Stimulated activated CD4-positive, alpha-beta T cell treated with anti-CD3 and anti-CD28 coated beads, TNF-alpha, amount 100 ng/mL, for 24 hours (primary cell): ENCODE results near the gene POU2AF2.
"Not testable (repeated sequence)": the region's sequence is repeated elsewhere in the genome, so short reads cannot be mapped to it uniquely, and the experiment has no call there.

Source experiments
- DNase-seq, 3 experiments: peaks; one replicate each; pipeline ENCODE4 v3.0.0-alpha.2; 2020; ENCODE audit warnings: low read depth in 3 of 3

Gene POU2AF2, protein sequence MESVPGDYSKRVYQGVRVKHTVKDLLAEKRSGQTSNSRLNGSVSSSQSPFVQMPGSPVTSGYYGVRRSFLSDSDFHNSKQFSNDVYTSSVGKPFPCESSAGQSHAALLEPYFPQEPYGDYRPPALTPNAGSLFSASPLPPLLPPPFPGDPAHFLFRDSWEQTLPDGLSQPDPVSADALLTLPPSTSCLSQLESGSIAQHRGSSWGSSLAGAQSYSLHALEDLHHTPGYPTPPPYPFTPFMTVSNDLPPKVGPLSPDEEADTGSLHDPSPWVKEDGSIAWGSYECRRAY

DNA sequence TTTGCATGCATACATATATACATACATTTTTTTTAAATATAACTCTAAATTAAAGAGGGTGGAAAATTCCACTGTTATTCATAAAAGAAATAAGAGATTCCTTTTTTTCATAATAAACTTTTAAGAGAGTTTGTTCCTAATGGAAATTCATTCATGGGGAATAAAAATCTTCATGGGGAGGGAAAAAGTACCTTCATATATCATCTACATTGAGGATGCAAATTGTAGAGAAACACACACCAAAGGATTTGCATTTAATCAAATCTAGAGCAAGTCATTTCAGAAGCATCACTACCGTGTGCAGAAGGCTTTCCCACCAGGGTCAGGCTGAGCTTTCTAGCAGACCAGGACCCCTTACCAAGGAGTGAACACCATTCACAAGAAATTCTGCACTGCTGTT is at the start of gene POU2AF2:
POU2AF2 (plus strand) TSS at position 301 of the 400 bp plus-strand sequence. CDS start 129 bp downstream, outside the sequence.
- no peak for DNase-seq

DNA sequence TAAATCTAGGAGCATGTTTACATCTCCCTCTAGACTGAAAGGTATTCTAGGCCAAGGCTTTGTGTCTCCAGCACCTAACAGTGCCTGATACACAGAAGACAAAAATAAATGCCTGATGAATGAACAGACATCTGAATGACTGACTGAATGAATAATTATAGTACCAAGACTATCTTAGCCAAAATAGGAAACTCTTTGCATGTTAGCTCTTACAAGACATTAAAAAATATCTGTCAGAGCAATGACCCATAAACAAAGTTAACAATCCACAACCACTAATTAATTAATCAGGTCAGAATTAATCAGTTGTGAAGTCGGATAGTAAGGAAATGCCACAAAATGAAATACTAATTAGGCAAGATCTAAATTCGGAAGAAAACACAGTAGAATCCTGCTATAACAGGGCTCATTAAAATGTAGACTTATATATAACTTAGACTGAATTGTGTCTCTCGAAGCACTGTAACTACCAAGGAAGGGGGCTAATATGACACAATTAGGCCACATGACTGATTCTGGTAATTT is 45.5 kb upstream of the POU2AF2 start:
- DNase-seq: no peak

DNA sequence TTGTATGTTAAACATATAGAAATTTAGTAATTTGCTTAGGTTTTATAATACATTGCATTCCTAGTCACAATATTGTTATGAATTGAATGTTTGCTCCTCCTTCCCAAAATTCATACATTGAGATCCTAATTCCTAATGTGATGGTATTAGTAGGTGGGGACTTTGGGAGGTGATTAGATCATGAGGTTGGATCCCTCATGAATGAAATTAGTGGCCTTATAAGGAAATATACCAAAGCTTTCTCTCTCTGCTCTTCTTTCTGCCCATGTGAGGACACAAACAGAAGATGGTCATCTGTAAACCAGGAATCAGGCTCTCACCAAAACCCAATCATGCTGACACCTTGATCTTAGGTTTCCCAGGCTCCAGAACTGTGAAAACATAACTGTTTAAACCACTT is 41.3 kb upstream of the POU2AF2 start:
- no peak for DNase-seq

DNA sequence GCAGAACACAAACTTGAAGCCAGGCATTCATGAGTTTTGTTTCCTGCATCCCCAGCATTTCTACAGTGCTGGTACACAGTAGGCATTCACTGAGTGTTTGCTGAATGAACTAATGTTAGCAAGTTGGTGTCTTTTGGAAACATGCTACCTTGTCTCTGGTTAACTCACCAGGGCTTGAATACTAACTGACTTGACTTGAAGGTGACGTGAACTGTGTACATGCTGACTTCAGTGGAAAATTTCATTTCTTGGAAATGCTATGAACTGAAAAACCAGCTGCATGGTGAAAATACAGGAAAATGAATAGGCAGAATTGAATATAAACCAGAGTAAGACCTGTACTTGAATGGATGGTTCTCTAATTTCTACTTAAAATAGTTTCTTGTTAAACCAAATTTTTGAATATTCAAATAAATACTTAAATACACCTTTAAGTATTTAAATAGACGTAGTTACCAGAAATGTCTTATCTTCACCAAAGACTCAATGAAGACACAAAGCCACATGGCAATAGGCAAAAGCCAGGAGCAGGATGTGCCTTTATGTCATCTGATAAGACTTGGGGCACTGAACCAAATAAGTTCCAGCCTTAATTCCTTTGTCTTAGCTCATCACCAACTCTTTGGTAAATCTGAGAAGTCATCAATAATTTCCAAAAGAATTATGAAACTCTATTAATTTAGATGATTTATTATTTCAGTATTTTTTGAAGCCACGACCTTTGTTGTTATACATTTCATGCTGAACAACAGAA is 39.7 kb upstream of the POU2AF2 start:
- DNase-seq: no peak

- DNase-seq: no peak
Measured at GRCh38 chr11:111206472-111206871, 39.1 kb upstream of the POU2AF2 start.

DNA sequence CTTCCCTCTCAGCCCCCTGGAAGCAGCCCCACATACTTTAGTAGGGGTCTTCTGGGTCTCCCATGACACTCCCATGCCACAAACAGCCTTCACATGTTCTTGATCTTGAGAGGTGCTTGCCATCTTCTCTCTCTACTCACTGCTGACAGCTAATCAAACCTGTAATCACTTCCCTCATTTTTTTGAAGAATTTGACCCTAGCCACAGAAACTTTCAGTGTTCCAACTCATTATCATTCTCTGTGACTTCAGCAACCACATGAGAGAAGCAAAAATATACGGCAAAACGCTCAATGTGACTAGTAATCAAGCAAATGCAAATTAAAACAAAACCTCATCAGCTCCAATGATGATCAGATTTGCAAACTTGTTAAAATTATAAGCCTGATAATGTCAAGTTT is 38.3 kb upstream of the POU2AF2 start:
- DNase-seq: no peak

DNA sequence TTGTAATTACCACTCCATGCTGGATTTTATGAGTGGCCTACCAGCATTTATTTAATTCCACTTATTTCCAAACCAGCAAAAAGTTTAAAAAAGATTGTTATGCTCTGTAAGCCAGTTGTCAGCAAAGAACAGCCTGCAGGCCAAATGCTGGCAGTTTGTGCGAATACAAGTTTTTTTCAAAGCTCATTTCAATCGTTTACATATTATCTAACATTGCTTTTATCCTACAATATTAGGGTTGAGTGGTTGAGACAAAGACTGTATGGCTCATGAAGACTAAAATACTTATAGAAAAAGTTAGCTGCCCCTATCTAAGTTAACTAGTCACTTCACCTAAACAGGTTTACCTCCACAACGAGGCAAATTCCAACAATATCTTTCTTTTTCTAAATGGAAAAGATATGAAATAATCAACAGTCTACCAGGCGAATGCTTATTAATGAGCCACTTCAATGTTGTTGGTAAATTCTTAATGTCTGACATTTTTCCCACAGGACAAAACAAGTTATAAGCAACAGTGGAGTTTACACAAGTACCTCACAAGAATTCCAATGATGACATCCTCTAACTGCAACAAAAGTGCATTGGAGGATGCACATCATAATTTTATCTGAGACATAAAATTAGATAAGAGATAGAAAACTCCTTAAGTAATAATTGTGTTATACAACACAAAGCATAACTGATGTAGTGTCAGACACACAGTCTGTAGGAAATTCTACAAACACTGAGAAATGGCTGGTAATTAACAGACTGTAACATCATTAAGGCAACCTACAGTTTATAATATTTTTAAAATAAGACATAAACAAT is 35.8 kb upstream of the POU2AF2 start:
- DNase-seq: no peak

GRCh38 chr11:111213256-111213655 is 32.3 kb upstream of the POU2AF2 start:
- DNase-seq: no peak

- no peak for DNase-seq
Measured at GRCh38 chr11:111220721-111221120, 24.8 kb upstream of the POU2AF2 start.

DNA sequence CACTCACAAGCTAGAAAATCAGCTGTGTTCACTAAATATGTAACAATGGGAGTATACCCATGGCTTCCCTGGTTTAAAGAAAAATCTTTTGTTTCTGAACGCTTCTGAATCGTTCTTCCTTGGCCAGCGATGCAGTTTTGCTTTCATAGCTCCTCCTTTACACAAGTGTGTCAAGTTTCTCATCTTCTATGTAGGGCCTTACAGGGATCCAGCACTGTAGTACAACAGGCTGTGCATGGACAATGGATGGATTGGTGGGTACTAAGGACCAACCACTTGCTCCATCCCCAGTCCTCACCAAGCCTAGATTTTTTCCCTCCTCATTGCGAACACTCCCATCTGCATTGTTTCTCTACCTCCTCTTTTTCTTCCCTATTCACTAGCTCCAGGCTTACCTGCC is 24.3 kb upstream of the POU2AF2 start:
- DNase-seq: no peak

DNA sequence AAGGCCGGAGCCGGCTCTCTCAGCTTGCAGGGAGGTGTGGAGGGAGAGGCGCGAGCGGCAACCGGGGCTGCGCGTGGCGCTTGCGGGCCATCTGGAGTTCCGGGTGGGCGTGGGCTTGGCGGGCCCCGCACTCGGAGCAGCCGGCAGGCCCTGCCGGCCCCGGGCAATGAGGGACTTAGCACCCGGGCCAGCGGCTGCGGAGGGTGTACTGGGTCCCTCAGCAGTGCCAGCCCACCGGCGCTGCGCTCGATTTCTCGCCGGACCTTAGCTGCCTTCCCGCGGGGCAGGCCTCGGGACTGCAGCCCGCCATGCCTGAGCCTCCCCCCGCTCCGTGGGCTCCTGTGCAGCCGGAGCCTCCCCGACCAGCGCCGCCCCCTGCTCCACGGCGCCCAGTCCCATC is 23.6 kb upstream of the POU2AF2 start:
- not testable (repeated sequence) for DNase-seq

DNA sequence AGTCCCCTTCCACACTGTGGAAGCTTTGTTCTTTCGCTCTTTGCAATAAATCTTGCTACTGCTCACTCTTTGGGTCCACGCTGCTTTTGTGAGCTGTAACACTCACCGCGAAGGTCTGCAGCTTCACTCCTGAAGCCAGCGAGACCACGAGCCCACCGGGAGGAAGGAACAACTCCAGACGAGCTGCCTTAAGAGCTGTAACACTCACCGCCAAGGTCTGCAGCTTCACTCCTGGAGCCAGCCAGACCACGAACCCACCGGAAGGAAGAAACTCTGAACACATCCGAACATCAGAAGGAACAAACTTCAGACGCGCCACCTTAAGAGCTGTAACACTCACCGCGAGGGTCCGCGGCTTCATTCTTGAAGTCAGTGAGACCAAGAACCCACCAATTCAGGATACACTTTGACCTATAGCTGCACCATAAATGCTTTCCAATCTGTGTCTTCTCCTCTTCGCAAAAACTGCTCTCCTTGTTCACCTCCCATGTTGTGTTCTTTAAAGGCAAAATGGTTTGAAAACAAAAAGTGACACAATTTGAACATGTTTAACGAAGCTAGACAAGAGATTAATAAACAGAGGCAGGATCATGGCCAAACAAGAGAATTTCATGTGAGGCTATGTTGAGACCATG is 22.6 kb upstream of the POU2AF2 start:
- DNase-seq: peak in 1 of 3 experiments; percentile 7

DNA sequence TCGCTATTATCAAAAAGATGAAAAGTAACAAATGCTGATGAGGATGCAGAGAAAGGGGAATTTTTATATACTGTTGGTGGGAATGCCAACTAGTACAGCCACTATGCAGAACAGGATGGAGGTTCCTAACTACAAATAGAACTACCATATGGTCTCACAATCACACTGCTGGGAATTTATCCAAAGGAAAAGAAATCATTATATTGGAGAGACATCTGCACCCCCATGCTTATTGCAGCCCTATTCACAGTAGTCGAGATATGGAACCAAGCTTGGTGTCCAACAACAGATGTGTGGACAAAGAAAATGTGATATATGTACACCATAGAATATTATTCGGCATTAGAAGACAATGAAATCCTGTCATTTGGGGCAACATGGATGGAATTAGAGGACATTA is 19.6 kb upstream of the POU2AF2 start:
- no peak for DNase-seq

- DNase-seq: peak in 1 of 3 experiments; percentile 12
Measured at GRCh38 chr11:111229604-111230003, 15.9 kb upstream of the POU2AF2 start.

- no peak for DNase-seq
Measured at GRCh38 chr11:111230122-111230465, 15.4 kb upstream of the POU2AF2 start.

GRCh38 chr11:111231836-111232235 is 13.7 kb upstream of the POU2AF2 start:
- DNase-seq: no peak

DNA sequence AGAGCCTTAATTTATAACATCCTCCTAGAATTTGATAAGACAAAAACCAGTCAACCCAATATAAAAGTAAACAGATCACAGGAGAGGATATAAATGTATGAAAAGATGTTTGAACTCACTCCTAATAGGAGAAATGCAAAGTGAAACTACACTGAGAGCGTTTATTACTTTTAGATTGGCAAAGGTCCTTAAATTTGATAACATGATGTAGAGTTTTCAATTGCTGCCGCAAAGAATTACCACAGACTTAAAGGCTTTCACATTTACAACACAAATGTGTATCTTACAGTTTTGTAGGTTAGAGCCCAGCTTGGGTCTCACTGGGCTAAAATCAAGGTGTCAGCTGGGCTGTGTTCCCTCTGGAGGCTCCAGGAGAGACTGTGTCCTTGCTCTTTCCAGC is 9.1 kb upstream of the POU2AF2 start:
- no peak for DNase-seq

DNA sequence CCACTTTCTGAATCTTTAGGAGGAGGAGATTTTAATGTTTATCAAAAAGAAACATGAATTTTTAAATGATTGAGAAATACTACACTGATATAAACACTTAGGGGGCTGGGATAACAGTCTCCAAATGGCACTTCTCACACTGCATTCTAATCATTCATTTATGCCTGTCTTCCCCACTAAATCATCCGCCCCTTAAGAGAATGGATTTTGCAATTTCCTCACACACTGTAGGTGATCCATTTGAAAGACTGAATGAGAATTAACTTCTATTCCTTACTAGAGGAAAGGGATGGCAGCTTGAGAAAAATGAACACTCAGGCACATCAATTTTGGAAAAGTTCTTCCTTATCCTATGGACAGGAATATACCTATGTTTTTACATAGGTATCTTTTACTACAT is 7.6 kb upstream of the POU2AF2 start:
- no peak for DNase-seq

- DNase-seq: no peak
Measured at GRCh38 chr11:111246956-111247355, 1.4 kb downstream of the POU2AF2 start.

DNA sequence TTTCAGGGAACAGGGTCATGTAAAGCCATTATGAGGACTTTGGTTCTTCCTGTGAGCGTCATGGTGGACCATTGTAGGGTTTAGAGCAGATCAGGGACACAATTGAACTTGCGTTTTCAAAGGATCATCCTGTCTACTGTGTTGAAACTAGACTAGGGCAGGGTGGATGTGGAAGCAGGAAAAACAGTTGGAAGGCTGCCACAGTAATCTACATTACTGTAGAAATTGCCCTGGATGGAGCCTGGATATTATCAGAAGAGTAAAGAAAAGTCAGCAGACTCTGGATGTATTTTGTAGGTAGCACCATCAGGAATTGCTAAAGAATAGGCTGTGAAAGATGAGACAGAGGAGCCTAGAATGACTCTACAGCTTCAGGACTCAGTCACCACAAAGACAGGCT is 5.4 kb downstream of the POU2AF2 start:
- no peak for DNase-seq

DNA sequence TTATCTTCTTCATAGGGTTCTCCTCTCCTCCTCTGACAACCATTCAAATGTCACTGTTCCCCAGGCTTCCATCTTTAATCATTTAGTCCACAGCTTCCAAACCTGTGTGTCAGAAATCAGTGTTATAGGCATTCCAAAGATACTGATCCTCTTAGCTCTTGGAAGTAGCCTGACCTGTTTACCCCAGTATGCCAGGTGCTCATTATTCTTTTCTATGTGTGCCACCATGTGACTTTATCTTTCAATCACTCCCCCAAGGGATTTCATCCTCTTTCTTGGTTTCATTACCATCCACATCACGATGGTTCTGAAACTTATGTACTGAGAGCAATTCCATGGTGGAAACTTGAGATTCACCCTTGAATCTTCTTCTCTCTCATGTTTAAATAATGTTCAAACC is 7.6 kb downstream of the POU2AF2 start:
- no peak for DNase-seq

- DNase-seq: no peak
Measured at GRCh38 chr11:111253630-111254029, 8.1 kb downstream of the POU2AF2 start.
